Activated T-helper 17 cell treated with anti-CD3 and anti-CD28 coated beads, Interleukin-2, amount 50 U/mL, for 72 hours (primary cell): ENCODE results near the gene WDR53. TPM values are rescaled to one million over a fixed set of nuclear protein-coding genes. Genes with fewer than 3 reads are reported as not detected.
"Not testable (repeated sequence)": the region's sequence is repeated elsewhere in the genome, so short reads cannot be mapped to it uniquely, and the experiment has no call there.

Experiments
- ATAC-seq: fragments of 150-1000 bp; cut with Tn5 transposase; replicated peaks from 2 replicates; pipeline ENCODE4 v1.10.0; 2021; ENCODE audit warnings: mild to moderate bottlenecking, moderate library complexity
- H3K27ac Mint-ChIP-seq: one replicate; pipeline ENCODE4 v1.8.0; 2022; ENCODE audit warnings: mixed read lengths
- H3K27me3 Mint-ChIP-seq: one replicate; pipeline ENCODE4 v1.8.0; 2022; ENCODE audit warnings: mixed read lengths
- H3K36me3 Mint-ChIP-seq: one replicate; pipeline ENCODE4 v1.8.0; 2022; ENCODE audit warnings: low read depth, mild to moderate bottlenecking, mixed read lengths
- H3K4me1 Mint-ChIP-seq: one replicate; pipeline ENCODE4 v1.8.0; 2022; ENCODE audit warnings: mixed read lengths
- H3K4me3 Mint-ChIP-seq: one replicate; pipeline ENCODE4 v1.8.0; 2022; ENCODE audit warnings: mild to moderate bottlenecking, mixed read lengths
- H3K9me3 Mint-ChIP-seq: one replicate; pipeline ENCODE4 v1.8.0; 2022; ENCODE audit warnings: mixed read lengths
- total RNA-seq, 2 donors: library from RNA; stranded (reverse); gene quantifications; one replicate each; pipeline ENCODE4 v1.2.3, GENCODE V29; 2022

The WDR53 gene
- total RNA-seq, 2 donors from 2014 or later = 11.3 to 18.5 TPM

DNA sequence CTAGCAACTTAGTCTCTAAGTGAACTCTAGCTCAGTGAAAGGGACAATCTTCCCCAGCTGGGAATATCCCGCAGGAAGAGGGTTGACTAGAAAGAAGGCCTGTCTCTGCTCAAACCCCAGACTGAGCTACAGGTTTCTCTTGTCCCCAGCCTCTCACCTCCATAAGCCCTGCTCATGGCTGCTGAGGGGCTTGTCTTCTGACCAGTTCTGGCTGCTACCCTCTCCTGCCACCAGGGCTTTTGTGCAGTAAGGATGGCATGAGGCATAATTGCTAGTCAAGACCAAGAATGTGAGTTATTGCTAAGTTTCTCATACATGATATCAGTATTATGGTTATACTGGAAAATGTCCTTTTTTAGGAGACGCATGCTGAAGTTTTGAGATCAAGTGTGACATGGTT lies 21.3 kb downstream of the WDR53 start:
- no peaks in the 10 kb centered on the region for H3K4me1 Mint-ChIP-seq
- H3K27ac Mint-ChIP-seq = no peak overlapping the region
- H3K9me3 Mint-ChIP-seq = peaks cover 3% of the 10 kb centered on the region
- no peak for ATAC-seq
- H3K27me3 Mint-ChIP-seq = no peaks in the 10 kb centered on the region
- H3K36me3 Mint-ChIP-seq = no peaks in the 10 kb centered on the region
- H3K4me3 Mint-ChIP-seq = no peak overlapping the region

DNA sequence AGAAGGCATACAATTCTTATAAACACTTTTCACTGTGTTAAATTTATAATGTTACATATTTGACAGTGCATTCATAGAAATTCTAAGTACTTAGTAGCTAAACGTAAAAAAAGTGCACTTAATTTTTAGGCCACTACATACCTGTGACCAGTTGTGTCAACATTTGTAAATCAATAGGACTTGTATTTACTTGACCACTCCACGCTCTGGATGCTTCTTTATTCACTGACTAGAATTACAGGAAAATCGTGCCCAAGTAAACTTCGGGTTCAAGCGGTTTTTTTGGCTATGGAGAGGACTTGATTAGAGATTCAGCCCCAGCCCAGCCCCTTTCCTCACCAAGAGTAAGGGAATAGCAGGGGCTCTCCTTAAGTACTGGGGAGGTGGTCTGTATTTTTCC lies 21.8 kb downstream of the WDR53 start:
- no peaks in the 10 kb centered on the region for H3K27me3 Mint-ChIP-seq
- ATAC-seq = no peak
- peaks cover 3% of the 10 kb centered on the region for H3K9me3 Mint-ChIP-seq
- no peaks in the 10 kb centered on the region for H3K36me3 Mint-ChIP-seq
- H3K4me1 Mint-ChIP-seq = no peaks in the 10 kb centered on the region
- no peak overlapping the region for H3K27ac Mint-ChIP-seq
- no peak overlapping the region for H3K4me3 Mint-ChIP-seq

DNA sequence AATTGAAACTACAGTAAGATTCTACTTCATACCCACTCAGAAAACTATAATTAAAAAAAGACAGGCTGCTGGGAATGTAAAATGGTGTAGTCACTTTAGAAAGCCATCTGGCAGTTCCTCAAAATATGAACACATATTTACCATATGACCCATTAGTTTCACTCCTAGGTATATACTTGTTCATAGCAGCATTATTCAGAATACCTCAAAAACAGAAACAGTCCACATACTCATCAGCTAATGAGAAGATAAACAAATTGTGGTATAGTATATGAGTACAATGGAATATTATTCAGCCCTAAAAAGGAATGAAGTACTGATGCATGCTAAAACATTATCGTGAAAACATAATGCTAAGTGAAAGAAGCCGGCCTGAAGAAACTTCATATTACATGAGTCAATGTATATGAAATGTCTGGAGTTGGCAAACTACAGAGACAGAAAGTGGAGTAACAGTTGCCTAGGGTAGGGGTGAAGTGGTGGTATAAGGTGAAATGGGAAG lies 23.8 kb downstream of the WDR53 start:
- ATAC-seq = peak; percentile 86
- no peaks in the 10 kb centered on the region for H3K4me1 Mint-ChIP-seq
- H3K27ac Mint-ChIP-seq = no peak overlapping the region
- peaks cover 3% of the 10 kb centered on the region for H3K9me3 Mint-ChIP-seq
- H3K27me3 Mint-ChIP-seq = no peaks in the 10 kb centered on the region
- no peaks in the 10 kb centered on the region for H3K36me3 Mint-ChIP-seq
- no peak overlapping the region for H3K4me3 Mint-ChIP-seq

DNA sequence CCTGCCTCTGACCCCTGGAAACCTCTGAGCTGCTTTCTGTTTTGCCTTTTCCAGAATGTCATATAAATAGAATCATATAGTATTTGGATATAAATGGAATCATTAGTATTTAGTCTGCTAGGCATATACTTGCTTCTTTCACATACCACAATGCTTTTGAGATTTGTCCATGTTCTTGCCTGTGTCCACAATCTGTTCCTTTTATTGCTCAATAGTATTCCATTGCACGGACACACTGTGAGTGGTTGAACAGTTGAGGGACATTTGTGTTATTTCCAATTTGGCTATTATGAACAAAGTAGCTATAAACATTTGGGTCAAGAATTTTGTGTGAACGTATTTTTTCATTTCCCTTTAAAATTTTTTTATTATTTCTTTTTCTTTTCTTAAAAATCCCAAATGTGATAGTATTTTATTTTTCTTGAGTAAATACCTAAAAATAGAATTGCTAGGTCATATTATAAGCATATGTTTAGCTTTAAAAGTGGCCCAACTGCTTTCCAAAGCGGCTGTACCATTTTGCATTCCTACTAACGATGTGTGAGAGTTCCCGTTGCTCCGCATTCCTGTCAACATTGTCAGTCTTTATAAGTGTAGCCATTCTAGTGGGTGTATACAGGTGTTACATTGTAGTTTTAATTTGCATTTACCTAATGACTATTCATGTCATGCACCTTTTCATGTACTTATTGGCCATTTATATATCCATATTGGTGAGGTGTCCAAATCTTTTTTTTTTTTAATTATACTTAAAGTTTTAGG lies 26.5 kb downstream of the WDR53 start:
- Mint-ChIP-seq H3K27me3 (no peaks in the 10 kb centered on the region), H3K36me3 (no peaks in the 10 kb centered on the region), H3K9me3 (no peaks in the 10 kb centered on the region), H3K27ac (no peak overlapping the region), H3K4me3 (no peak overlapping the region), H3K4me1 (peaks cover 5% of the 10 kb centered on the region)
- ATAC-seq = no peak

DNA sequence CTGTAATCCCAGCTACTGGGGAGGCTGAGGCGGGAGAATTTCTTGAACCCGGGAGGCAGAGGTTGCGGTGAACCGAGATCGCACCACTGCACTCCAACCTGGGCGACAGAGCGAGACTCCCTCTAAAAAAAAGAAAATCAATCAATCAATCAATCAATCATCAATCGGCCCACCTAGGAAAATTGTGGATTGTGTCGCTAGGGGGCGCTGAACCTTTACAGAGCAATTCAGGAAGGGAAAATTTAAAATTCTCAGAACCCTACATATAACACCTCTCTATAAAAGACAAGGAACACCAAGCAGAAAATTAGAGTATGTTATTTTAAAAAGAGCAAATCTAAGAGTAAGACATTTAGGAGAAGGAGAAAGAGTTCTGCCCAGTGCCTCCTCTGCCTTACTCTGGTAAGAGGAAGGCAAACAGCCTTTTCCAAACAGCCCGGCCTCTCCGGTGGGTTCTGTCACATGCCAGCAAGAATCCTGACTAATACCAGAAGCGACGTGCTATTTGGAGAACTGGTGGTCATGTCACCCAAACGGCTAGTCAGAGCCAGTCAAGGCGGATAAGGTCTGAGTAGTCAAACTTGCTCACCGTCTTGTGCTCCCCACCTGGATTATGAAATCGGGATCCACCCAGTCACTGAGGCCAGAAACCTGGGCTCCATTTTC lies 30.9 kb downstream of the WDR53 start:
- ATAC-seq = peak; percentile 39
- H3K4me1 Mint-ChIP-seq = peaks cover 5% of the 10 kb centered on the region
- peaks cover 6% of the 10 kb centered on the region for H3K27me3 Mint-ChIP-seq
- no peak overlapping the region for H3K27ac Mint-ChIP-seq
- no peaks in the 10 kb centered on the region for H3K9me3 Mint-ChIP-seq
- no peaks in the 10 kb centered on the region for H3K36me3 Mint-ChIP-seq
- H3K4me3 Mint-ChIP-seq = no peak overlapping the region

DNA sequence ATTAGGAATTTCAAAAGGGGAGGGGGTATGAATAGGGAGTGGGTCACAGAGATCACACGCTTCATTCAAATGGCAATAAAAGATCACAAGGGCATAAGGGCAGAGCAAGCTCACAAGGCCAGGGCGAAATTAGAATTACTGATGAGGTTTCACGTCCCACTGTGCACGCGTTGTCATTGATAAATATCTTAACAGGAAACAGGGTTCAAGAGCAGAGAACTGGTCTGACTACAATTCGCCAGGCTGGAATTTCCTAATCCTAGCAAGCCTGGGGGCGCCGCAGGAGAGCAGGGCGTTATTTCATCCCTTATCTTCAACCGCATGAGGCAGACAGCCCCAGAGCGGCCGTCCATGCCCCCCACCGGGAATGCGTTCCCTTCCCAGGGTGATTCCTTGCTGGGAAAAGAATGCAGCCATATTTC lies 35.1 kb downstream of the WDR53 start:
- peaks cover 6% of the 10 kb centered on the region for H3K27me3 Mint-ChIP-seq
- no peak overlapping the region for H3K4me3 Mint-ChIP-seq
- H3K36me3 Mint-ChIP-seq = no peaks in the 10 kb centered on the region
- H3K4me1 Mint-ChIP-seq = peaks cover 12% of the 10 kb centered on the region
- no peak overlapping the region for H3K27ac Mint-ChIP-seq
- ATAC-seq = no peak
- peaks cover 5% of the 10 kb centered on the region for H3K9me3 Mint-ChIP-seq

DNA sequence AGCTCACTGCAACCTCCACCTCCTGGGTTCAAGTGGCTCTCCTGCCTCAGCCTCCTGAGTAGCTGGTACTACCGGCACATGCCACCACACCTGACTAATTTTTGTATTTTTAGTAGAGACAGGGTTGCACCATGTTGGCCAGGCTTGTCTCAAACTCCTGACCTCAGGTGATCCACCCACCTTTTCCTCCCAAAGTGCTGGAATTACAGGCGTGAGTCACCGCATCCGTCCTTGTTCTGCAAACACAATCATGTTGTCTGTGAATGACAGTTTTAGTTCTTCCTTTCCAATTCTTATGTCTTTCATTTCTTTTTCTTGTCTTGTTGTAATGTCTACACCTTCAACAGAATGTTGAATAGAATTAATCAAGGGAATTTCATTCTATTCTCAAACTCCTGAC lies 36.9 kb downstream of the WDR53 start:
- Mint-ChIP-seq H3K4me1 (peaks cover 7% of the 10 kb centered on the region), H3K9me3 (peaks cover 5% of the 10 kb centered on the region), H3K27ac (peak overlapping the region; percentile 34), H3K27me3 (peaks cover 6% of the 10 kb centered on the region), H3K4me3 (peak overlapping the region; percentile 40), H3K36me3 (no peaks in the 10 kb centered on the region)
- no peak for ATAC-seq

DNA sequence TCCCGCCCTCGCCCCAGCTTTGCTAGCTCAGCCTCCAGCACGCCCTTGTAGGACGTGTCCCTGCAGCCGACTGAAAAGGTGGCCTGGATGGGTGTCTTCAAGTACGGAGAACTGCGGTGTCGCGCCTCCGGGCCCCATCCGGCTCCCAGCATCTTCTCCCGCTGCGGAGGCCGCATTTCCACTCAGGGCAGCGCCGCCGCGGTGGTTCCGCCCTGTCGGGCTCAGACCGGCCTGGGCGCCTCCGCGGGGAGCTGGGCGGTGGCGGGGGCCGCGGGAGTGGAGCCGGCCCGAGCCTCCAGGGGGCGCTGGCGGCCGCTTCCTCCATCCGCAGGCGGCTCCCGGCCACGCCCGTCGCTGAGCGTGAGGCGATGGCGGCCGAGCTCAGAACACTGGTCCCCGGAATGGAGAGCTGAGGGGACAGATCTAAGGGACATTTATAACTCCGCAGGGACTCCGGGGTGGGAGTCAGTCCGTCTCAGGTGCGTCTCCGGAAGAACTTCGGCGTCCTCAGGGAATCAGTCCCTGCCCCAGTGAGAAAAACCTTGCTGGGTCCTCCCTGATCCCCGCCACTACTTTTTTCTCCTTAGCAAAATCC lies 39.6 kb downstream of the WDR53 start:
- Mint-ChIP-seq H3K36me3 (no peaks in the 10 kb centered on the region), H3K4me1 (peaks cover 7% of the 10 kb centered on the region), H3K9me3 (peaks cover 5% of the 10 kb centered on the region), H3K4me3 (peak overlapping the region; percentile 69), H3K27ac (no peak overlapping the region), H3K27me3 (peaks cover 6% of the 10 kb centered on the region)
- peak; percentile 94 for ATAC-seq

DNA sequence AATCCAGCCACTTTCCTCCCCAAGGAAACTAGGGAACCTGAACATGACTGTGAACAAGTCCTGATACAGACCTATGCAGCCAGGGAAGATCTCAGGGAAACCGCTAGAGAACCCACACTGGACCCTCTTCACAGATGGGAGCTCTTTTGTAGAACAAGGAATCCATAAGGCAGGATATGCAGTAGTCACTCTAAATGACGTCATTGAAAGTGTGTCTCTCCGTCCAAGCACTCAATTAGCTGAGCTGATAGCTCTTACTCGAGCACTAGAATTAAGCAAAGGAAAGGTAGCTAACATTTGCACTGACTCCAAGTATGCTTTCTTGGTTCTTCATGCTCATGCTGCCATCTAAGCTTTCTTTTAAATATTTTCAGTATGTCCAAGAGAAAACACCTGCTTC lies 43.2 kb downstream of the WDR53 start:
- Mint-ChIP-seq H3K4me3 (no peak overlapping the region), H3K27me3 (no peaks in the 10 kb centered on the region), H3K4me1 (no peaks in the 10 kb centered on the region), H3K36me3 (no peaks in the 10 kb centered on the region), H3K9me3 (peaks cover 11% of the 10 kb centered on the region), H3K27ac (no peak overlapping the region)
- no peak for ATAC-seq

DNA sequence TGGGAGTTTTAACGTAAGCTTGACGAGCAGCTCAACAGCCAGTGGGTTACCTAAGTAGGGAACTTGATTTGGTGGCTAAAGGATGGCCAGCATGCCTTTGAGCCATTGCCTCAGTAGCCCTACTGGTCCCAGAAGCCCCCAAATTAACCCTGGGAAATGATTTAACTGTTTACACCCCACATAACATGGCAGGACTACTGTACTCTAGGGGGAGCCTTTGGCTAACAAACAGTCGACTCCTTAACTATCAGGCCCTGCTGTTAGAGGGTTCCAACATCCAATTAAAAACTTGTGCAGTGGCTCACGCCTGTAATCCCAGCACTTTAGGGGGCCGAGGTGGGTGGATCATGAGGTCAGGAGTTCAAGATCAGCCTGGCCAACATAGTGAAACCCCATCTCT lies 43.8 kb downstream of the WDR53 start:
- no peak for ATAC-seq
- no peaks in the 10 kb centered on the region for H3K27me3 Mint-ChIP-seq
- no peak overlapping the region for H3K27ac Mint-ChIP-seq
- H3K4me3 Mint-ChIP-seq = no peak overlapping the region
- peaks cover 12% of the 10 kb centered on the region for H3K9me3 Mint-ChIP-seq
- no peaks in the 10 kb centered on the region for H3K36me3 Mint-ChIP-seq
- H3K4me1 Mint-ChIP-seq = no peaks in the 10 kb centered on the region

DNA sequence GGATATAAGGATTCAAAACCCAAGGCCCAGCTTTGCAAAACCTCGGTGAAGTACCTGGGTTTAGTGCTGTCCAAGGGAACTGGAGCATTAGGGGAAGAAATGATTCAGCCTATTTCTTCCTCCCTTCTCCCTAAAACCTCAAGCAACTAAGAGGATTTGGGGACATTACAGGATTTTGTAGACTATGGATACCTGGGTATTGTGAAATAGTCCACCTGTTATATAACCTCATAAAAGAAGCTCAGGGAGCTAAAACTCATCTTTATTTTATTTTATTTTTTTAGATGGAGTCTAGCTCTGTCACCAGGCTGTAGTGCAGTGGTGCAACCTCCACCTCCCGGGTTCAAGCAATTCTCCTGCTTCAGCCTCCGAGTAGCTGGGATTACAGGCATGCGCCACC lies 44.5 kb downstream of the WDR53 start:
- no peak overlapping the region for H3K4me3 Mint-ChIP-seq
- no peak overlapping the region for H3K27ac Mint-ChIP-seq
- ATAC-seq = no peak
- H3K9me3 Mint-ChIP-seq = peaks cover 12% of the 10 kb centered on the region
- no peaks in the 10 kb centered on the region for H3K36me3 Mint-ChIP-seq
- H3K4me1 Mint-ChIP-seq = peaks cover 4% of the 10 kb centered on the region
- H3K27me3 Mint-ChIP-seq = no peaks in the 10 kb centered on the region

DNA sequence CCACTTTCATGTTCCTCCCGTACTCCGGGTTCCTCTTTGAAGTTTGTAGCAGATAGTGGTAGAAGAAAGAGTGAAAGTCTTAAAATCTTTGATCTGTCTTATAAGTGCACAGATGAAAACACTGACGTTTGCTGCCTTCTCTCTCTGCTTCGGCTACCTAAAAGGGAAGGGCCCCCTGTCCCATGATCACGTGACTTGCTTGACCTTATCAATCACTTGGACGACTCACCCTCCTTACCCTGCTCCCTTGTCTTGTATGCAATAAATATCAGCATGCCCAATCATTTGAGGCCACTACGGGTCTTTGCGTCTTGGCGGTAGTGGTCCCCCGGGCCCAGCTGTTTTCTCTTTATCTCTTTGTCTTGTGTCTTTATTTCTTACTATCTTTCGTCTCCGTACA lies 47.1 kb downstream of the WDR53 start:
- not testable (repeated sequence) for H3K36me3 Mint-ChIP-seq, H3K27me3 Mint-ChIP-seq, H3K4me3 Mint-ChIP-seq, H3K27ac Mint-ChIP-seq, ATAC-seq, H3K4me1 Mint-ChIP-seq
- peaks cover 12% of the 10 kb centered on the region for H3K9me3 Mint-ChIP-seq

DNA sequence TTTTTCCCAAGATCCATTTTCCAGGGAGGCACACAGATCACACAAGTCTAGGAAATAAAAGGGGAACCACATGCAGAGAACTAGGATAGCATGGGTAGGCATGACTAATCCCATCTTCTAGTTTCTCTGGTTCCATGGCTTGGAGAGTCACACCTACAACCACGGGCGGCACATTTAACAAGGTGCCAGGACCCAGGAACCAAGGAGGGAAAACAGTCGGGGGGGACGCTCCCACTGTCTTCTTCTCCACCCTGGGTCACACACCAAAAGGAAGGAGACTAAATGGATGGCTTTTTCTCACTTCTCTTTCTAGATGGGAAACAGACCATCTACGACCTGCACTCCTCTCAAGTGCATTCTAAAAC lies 48.7 kb downstream of the WDR53 start:
- ATAC-seq = no peak
- H3K27me3 Mint-ChIP-seq = no peaks in the 10 kb centered on the region
- no peak overlapping the region for H3K27ac Mint-ChIP-seq
- peaks cover 12% of the 10 kb centered on the region for H3K9me3 Mint-ChIP-seq
- peaks cover 4% of the 10 kb centered on the region for H3K4me1 Mint-ChIP-seq
- H3K4me3 Mint-ChIP-seq = no peak overlapping the region
- no peaks in the 10 kb centered on the region for H3K36me3 Mint-ChIP-seq

DNA sequence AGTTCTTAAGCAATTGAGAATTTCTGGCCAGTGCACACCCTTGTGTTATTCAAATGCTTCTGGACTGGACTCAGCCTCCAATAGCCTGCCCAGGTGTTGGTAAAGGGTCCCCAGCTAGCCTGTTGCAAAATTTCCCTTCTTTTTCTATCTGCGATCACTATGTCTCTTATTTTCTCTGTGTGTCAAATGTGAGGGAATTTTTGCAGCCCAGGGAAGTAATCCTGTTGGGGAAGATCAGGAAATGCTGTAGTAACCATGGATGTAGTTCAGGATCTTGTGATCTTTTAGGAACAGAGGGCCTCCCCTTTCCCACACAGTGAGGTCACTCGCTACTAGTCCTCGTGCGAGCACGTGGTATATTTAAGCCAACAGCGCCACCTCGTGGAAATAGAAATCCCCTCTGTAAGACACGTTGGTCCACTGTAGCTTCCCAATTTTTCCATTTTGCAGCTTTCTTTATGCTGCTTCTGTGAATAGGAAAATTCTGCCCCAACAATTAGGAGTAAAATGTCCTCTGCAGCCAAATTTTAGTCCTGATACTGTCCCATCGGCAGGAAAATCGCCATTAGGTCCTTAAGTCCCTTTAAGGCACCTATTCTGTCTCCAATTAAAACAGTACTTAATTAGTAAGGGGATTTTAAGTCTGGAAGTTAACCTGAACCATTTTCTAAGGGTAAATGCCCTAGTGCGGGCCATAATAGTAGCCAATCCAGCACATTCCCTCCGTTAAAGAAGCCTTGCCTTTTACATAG lies 49.2 kb downstream of the WDR53 start:
- H3K27ac Mint-ChIP-seq = no peak overlapping the region
- no peaks in the 10 kb centered on the region for H3K27me3 Mint-ChIP-seq
- H3K4me1 Mint-ChIP-seq = peaks cover 4% of the 10 kb centered on the region
- H3K9me3 Mint-ChIP-seq = peaks cover 12% of the 10 kb centered on the region
- no peak overlapping the region for H3K4me3 Mint-ChIP-seq
- no peaks in the 10 kb centered on the region for H3K36me3 Mint-ChIP-seq
- peak; percentile 91 for ATAC-seq
